GM19239 (cell line): Measurements from ENCODE around the gene IQSEC1.

Experiments used
- DNase-seq: peaks from one replicate; pipeline ENCODE4 v3.0.0; 2011; ENCODE audit warnings: low spot score; ENCODE audit not compliant: insufficient read length
- FAIRE-seq: peaks from 2 replicates; lab custom pipeline; 2011; peaks lifted over from hg19 to GRCh38; lab: Jason Lieb, UNC

The IQSEC1 gene

GRCh38 chr3:12947504-12948369, 125.5 kb downstream of the IQSEC1 start:
- no peak for FAIRE-seq
- DNase-seq: no peak

- FAIRE-seq (no peak), DNase-seq (no peak)
Measured at GRCh38 chr3:12946649-12947316, 126.4 kb downstream of the IQSEC1 start.

GRCh38 chr3:12946251-12946648, 127.0 kb downstream of the IQSEC1 start:
- DNase-seq (no peak), FAIRE-seq (no peak)

GRCh38 chr3:12944849-12945248, 128.4 kb downstream of the IQSEC1 start:
- FAIRE-seq: no peak
- no peak for DNase-seq

GRCh38 chr3:12944413-12944812, 128.8 kb downstream of the IQSEC1 start:
- no peak for DNase-seq
- FAIRE-seq: no peak

- no peak for FAIRE-seq
- no peak for DNase-seq
Measured at GRCh38 chr3:12943124-12944021, 129.9 kb downstream of the IQSEC1 start.

- FAIRE-seq (no peak), DNase-seq (no peak)
Measured at GRCh38 chr3:12941495-12942023, 131.7 kb downstream of the IQSEC1 start.

- no peak for DNase-seq
- FAIRE-seq: no peak
Measured at GRCh38 chr3:12940854-12941253, 132.4 kb downstream of the IQSEC1 start.

- FAIRE-seq (no peak), DNase-seq (no peak)
Measured at GRCh38 chr3:12939137-12939536, 134.1 kb downstream of the IQSEC1 start.

- DNase-seq (no peak), FAIRE-seq (no peak)
Measured at GRCh38 chr3:12938258-12938711, 134.9 kb downstream of the IQSEC1 start.

GRCh38 chr3:12935861-12936830, 137.1 kb downstream of the IQSEC1 start:
- FAIRE-seq (no peak), DNase-seq (no peak)

GRCh38 chr3:12935023-12935860, 138.0 kb downstream of the IQSEC1 start:
- no peak for FAIRE-seq
- no peak for DNase-seq

- FAIRE-seq (no peak), DNase-seq (no peak)
Measured at GRCh38 chr3:12934431-12934830, 138.8 kb downstream of the IQSEC1 start.

- FAIRE-seq (no peak), DNase-seq (no peak)
Measured at GRCh38 chr3:12933901-12934300, 139.3 kb downstream of the IQSEC1 start.

- no peak for FAIRE-seq
Measured at GRCh38 chr3:12932754-12933153, 140.5 kb downstream of the IQSEC1 start.

GRCh38 chr3:12932347-12932746, 140.9 kb downstream of the IQSEC1 start:
- DNase-seq (no peak), FAIRE-seq (no peak)

More at GRCh38 chr3:12932754-12933153, 140.5 kb downstream of the IQSEC1 start:
- no peak for DNase-seq

- FAIRE-seq: no peak
- DNase-seq: no peak
Measured at GRCh38 chr3:12931273-12931905, 141.8 kb downstream of the IQSEC1 start.

- no peak for FAIRE-seq
Measured at GRCh38 chr3:12929801-12930200, 143.4 kb downstream of the IQSEC1 start.

More at GRCh38 chr3:12929801-12930200, 143.4 kb downstream of the IQSEC1 start:
- no peak for DNase-seq
